ENCODE data around the gene ZBTB21.
A peak's percentile ranks its signal among the peaks of the same experiment; 100 is the strongest.
"Not testable (repeated sequence)": the region's sequence is repeated elsewhere in the genome, so short reads cannot be mapped to it uniquely, and the experiment has no call there.

Gene ZBTB21

GRCh38 chr21:41961282-41961701 is 48.9 kb downstream of the ZBTB21 start:
- H3K4me1 Mint-ChIP-seq (ENCODE audit: low read depth in 2 of 2): peaks cover 0 to 2% of the 10 kb centered on the region in 2 donors
- no peak for DNase-seq
- no peak for ATAC-seq (replicated peaks)
- H3K9me3 Mint-ChIP-seq: no peaks in the 10 kb centered on the region
- no peak overlapping the region for H3K4me3 Mint-ChIP-seq
- peaks cover 45 to 75% of the 10 kb centered on the region in 2 donors for H3K27me3 Mint-ChIP-seq
- no peak overlapping the region for H3K27ac Mint-ChIP-seq
- no peaks in the 10 kb centered on the region for H3K36me3 Mint-ChIP-seq (ENCODE audit: insufficient read depth)

- ATAC-seq (replicated peaks) (no peak), DNase-seq (no peak)
- Mint-ChIP-seq H3K4me1 (ENCODE audit: low read depth in 2 of 2) (peaks cover 0 to 2% of the 10 kb centered on the region in 2 donors), H3K9me3 (no peaks in the 10 kb centered on the region), H3K27me3 (peaks cover 42 to 71% of the 10 kb centered on the region in 2 donors), H3K36me3 (ENCODE audit: insufficient read depth) (no peaks in the 10 kb centered on the region), H3K27ac (no peak overlapping the region), H3K4me3 (no peak overlapping the region)
These were observed 49.8 kb downstream of the ZBTB21 start for GRCh38 chr21:41960386-41960785.

GRCh38 chr21:41959697-41960096 is 50.5 kb downstream of the ZBTB21 start:
- H3K27ac Mint-ChIP-seq; H3K4me1 Mint-ChIP-seq (ENCODE audit: low read depth in 2 of 2); H3K36me3 Mint-ChIP-seq (ENCODE audit: insufficient read depth); H3K4me3 Mint-ChIP-seq; H3K9me3 Mint-ChIP-seq; ATAC-seq (replicated peaks); DNase-seq: not testable (repeated sequence)
- H3K27me3 Mint-ChIP-seq: peaks cover 44 to 71% of the 10 kb centered on the region in 2 donors

- Mint-ChIP-seq H3K27ac (no peak overlapping the region), H3K4me1 (ENCODE audit: low read depth in 2 of 2) (peaks cover 0 to 7% of the 10 kb centered on the region in 2 donors), H3K27me3 (peaks cover 50 to 71% of the 10 kb centered on the region in 2 donors), H3K9me3 (no peaks in the 10 kb centered on the region), H3K36me3 (ENCODE audit: insufficient read depth) (no peaks in the 10 kb centered on the region), H3K4me3 (no peak overlapping the region)
- ATAC-seq (replicated peaks): no peak
- DNase-seq: no peak
These were observed 51.1 kb downstream of the ZBTB21 start for GRCh38 chr21:41958886-41959563.

- DNase-seq (no peak), ATAC-seq (replicated peaks) (no peak)
- Mint-ChIP-seq H3K4me3 (no peak overlapping the region), H3K27me3 (peaks cover 50 to 65% of the 10 kb centered on the region in 2 donors), H3K9me3 (no peaks in the 10 kb centered on the region), H3K4me1 (ENCODE audit: low read depth in 2 of 2) (peaks cover 0 to 7% of the 10 kb centered on the region in 2 donors), H3K27ac (no peak overlapping the region), H3K36me3 (ENCODE audit: insufficient read depth) (no peaks in the 10 kb centered on the region)
These were observed 52.0 kb downstream of the ZBTB21 start for GRCh38 chr21:41957991-41958766.

- Mint-ChIP-seq H3K9me3 (no peaks in the 10 kb centered on the region), H3K4me1 (ENCODE audit: low read depth in 2 of 2) (peaks cover 0 to 7% of the 10 kb centered on the region in 2 donors), H3K27ac (no peak overlapping the region), H3K27me3 (peaks cover 53 to 65% of the 10 kb centered on the region in 2 donors), H3K36me3 (ENCODE audit: insufficient read depth) (no peaks in the 10 kb centered on the region), H3K4me3 (no peak overlapping the region)
- no peak for DNase-seq
- ATAC-seq (replicated peaks): no peak
These were observed 53.0 kb downstream of the ZBTB21 start for GRCh38 chr21:41956926-41957729.

GRCh38 chr21:41955516-41955915 is 54.6 kb downstream of the ZBTB21 start:
- Mint-ChIP-seq H3K27me3 (peaks cover 51 to 65% of the 10 kb centered on the region in 2 donors), H3K4me1 (ENCODE audit: low read depth in 2 of 2) (peaks cover 0 to 5% of the 10 kb centered on the region in 2 donors), H3K4me3 (no peak overlapping the region), H3K36me3 (ENCODE audit: insufficient read depth) (no peaks in the 10 kb centered on the region), H3K27ac (no peak overlapping the region), H3K9me3 (no peaks in the 10 kb centered on the region)
- no peak for DNase-seq
- ATAC-seq (replicated peaks): no peak

GRCh38 chr21:41954654-41955499 is 55.3 kb downstream of the ZBTB21 start:
- ATAC-seq (replicated peaks) (no peak), DNase-seq (no peak)
- H3K4me3 Mint-ChIP-seq: peak overlapping the region; percentile 5 to 8
- H3K27ac Mint-ChIP-seq: no peak overlapping the region
- H3K9me3 Mint-ChIP-seq: no peaks in the 10 kb centered on the region
- peaks cover 0 to 5% of the 10 kb centered on the region in 2 donors for H3K4me1 Mint-ChIP-seq (ENCODE audit: low read depth in 2 of 2)
- H3K36me3 Mint-ChIP-seq (ENCODE audit: insufficient read depth): no peaks in the 10 kb centered on the region
- peaks cover 44 to 65% of the 10 kb centered on the region in 2 donors for H3K27me3 Mint-ChIP-seq

GRCh38 chr21:41953831-41954653 is 56.1 kb downstream of the ZBTB21 start, which contains the start of gene C2CD2:
Gene C2CD2, minus strand, starts transcription at chr21:41954018. Its CDS starts 370 bp downstream, at chr21:41953648.
- Mint-ChIP-seq H3K4me3 (peak within 1 kb of the TSS; percentile 50 to 51), H3K4me1 (ENCODE audit: low read depth in 2 of 2) (peaks cover 0 to 5% of the 10 kb centered on the region in 2 donors), H3K9me3 (no peaks in the 10 kb centered on the region), H3K27me3 (peaks cover 44 to 68% of the 10 kb centered on the region in 2 donors), H3K36me3 (ENCODE audit: insufficient read depth) (no peaks in the 10 kb centered on the region), H3K27ac (no peak within 1 kb of the TSS)
- ATAC-seq (replicated peaks): peak; percentile 32
- no peak for DNase-seq

- H3K27me3 Mint-ChIP-seq: peaks cover 44 to 68% of the 10 kb centered on the region in 2 donors
- no peak overlapping the region for H3K27ac Mint-ChIP-seq
- H3K36me3 Mint-ChIP-seq (ENCODE audit: insufficient read depth): no peaks in the 10 kb centered on the region
- peaks cover 0 to 5% of the 10 kb centered on the region in 2 donors for H3K4me1 Mint-ChIP-seq (ENCODE audit: low read depth in 2 of 2)
- ATAC-seq (replicated peaks) (no peak), DNase-seq (no peak)
- H3K9me3 Mint-ChIP-seq: no peaks in the 10 kb centered on the region
- peak overlapping the region; percentile 50 to 51 for H3K4me3 Mint-ChIP-seq
These were observed 56.8 kb downstream of the ZBTB21 start for GRCh38 chr21:41953249-41953830.

- DNase-seq: no peak
- H3K9me3 Mint-ChIP-seq: no peaks in the 10 kb centered on the region
- H3K27ac Mint-ChIP-seq: no peak overlapping the region
- peaks cover 0 to 5% of the 10 kb centered on the region in 2 donors for H3K4me1 Mint-ChIP-seq (ENCODE audit: low read depth in 2 of 2)
- H3K4me3 Mint-ChIP-seq: peak overlapping the region; percentile 50 to 51
- no peaks in the 10 kb centered on the region for H3K36me3 Mint-ChIP-seq (ENCODE audit: insufficient read depth)
- ATAC-seq (replicated peaks): no peak
- H3K27me3 Mint-ChIP-seq: peaks cover 44 to 68% of the 10 kb centered on the region in 2 donors
These were observed 57.5 kb downstream of the ZBTB21 start for GRCh38 chr21:41952568-41953248.
